Smooth muscle cell (in vitro differentiated cells): ENCODE measurements around the gene UMOD. TPM values are rescaled to one million over a fixed set of nuclear protein-coding genes. Genes with fewer than 3 reads are reported as not detected.

Experiments used
- DNase-seq: peaks from one replicate; lab custom pipeline; 2025; ENCODE audit not compliant: unreplicated experiment; lab: John Stamatoyannopoulos, UW
- H2AFZ ChIP-seq: fragments of 200-600 bp; sonication (generic); 2 replicates; pipeline ENCODE4 v1.6.0; 2016; ENCODE audit warnings: antibody characterized with exemption, low read depth, mild to moderate bottlenecking
- H3F3A ChIP-seq: fragments of 200-600 bp; sonication (generic); 2 replicates; pipeline ENCODE4 v1.6.0; 2017; ENCODE audit warnings: antibody characterized with exemption, low read depth
- H3K27ac ChIP-seq: fragments of 200-600 bp; sonication (generic); 2 replicates; pipeline ENCODE4 v1.5.1; 2016; ENCODE audit warnings: low read depth, mild to moderate bottlenecking
- H3K27me3 ChIP-seq: fragments of 200-600 bp; sonication (generic); 2 replicates; pipeline ENCODE4 v1.6.1; 2016; ENCODE audit warnings: low read depth, mild to moderate bottlenecking
- H3K36me3 ChIP-seq: fragments of 200-600 bp; sonication (generic); 2 replicates; pipeline ENCODE4 v1.5.1; 2016; ENCODE audit warnings: low read depth
- H3K4me1 ChIP-seq: fragments of 200-600 bp; sonication (generic); 2 replicates; pipeline ENCODE4 v1.5.1; 2016; ENCODE audit warnings: low read depth
- H3K4me2 ChIP-seq: fragments of 200-600 bp; sonication (generic); 2 replicates; pipeline ENCODE4 v1.6.0; 2016; ENCODE audit warnings: mild to moderate bottlenecking
- H3K4me3 ChIP-seq: fragments of 200-600 bp; sonication (generic); 2 replicates; pipeline ENCODE4 v1.5.1; 2016; ENCODE audit warnings: mild to moderate bottlenecking
- H3K79me2 ChIP-seq: fragments of 200-600 bp; sonication (generic); 2 replicates; pipeline ENCODE4 v1.6.0; 2016; ENCODE audit warnings: low read depth, mild to moderate bottlenecking
- H3K9ac ChIP-seq: fragments of 200-600 bp; sonication (generic); 2 replicates; pipeline ENCODE4 v1.6.0; 2016; ENCODE audit warnings: low read depth
- H3K9me3 ChIP-seq: fragments of 200-600 bp; sonication (generic); replicated peaks from 2 replicates; pipeline ENCODE4 v1.5.1; 2016; ENCODE audit warnings: low read depth
- H4K20me1 ChIP-seq: fragments of 200-600 bp; sonication (generic); 2 replicates; pipeline ENCODE4 v1.6.0; 2016; ENCODE audit warnings: low read depth
- WGBS: methylation state at CpG from one replicate; pipeline ENCODE4 v1.1.7; 2016; ENCODE audit warnings: low lambda C conversion rate; 5-methylcytosine and 5-hydroxymethylcytosine counted together
- polyA plus RNA-seq: library from polyadenylated mRNA; unstranded; fragments of >200 nt; fragmentation: Nextera tagmentation; extraction: Ambion mirVana; gene quantifications from 2 replicates; pipeline ENCODE4 v1.2.1, GENCODE V29; 2016
- total RNA-seq: library from RNA; depleted of rRNA; stranded (reverse); fragments of >200 nt; gene quantifications from 2 replicates; pipeline ENCODE4 v1.2.3, GENCODE V29; 2014
- TF ChIP-seq, protein P1 (sequence below): fragments of 200-600 bp; sonication (generic); IDR thresholded peaks from 2 replicates; pipeline ENCODE4 v1.5.1; 2017; ENCODE audit warnings: borderline replicate concordance, mild to moderate bottlenecking, antibody characterized with exemption; ENCODE audit not compliant: insufficient read depth, poor library complexity, severe bottlenecking

UMOD gene
- total and polyA plus RNA-seq, 2 experiments from 2014 or later: not detected

DNA sequence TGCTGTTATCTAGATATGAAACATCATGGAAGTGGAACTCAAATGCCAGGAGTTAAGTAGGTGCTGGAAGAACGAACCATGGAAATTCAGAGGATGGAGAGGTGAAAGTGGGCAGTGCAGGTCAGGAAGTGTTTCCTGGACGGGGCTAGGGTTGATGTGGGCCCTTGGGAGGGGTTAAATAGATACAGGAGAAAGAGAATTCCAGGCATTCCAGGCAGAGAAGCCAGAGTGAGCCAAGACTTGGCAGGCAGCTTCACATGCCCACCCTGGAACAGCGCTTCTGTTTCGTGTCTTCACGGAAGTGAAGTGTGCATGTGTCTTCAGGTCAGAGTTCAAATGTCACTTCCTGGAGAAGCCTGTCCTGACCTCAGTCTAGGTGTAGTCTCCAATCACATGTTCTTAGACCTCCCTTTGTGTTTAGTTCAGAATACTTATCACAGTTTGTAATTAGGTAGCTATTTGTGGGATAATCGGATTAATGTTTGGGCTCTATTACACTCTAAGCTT is 66.5 kb downstream of the UMOD start:
- TF ChIP-seq, protein P1, sequence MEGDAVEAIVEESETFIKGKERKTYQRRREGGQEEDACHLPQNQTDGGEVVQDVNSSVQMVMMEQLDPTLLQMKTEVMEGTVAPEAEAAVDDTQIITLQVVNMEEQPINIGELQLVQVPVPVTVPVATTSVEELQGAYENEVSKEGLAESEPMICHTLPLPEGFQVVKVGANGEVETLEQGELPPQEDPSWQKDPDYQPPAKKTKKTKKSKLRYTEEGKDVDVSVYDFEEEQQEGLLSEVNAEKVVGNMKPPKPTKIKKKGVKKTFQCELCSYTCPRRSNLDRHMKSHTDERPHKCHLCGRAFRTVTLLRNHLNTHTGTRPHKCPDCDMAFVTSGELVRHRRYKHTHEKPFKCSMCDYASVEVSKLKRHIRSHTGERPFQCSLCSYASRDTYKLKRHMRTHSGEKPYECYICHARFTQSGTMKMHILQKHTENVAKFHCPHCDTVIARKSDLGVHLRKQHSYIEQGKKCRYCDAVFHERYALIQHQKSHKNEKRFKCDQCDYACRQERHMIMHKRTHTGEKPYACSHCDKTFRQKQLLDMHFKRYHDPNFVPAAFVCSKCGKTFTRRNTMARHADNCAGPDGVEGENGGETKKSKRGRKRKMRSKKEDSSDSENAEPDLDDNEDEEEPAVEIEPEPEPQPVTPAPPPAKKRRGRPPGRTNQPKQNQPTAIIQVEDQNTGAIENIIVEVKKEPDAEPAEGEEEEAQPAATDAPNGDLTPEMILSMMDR: no peak
- no peaks in the 10 kb centered on the region for H3K27me3 ChIP-seq
- no peak overlapping the region for H3K27ac ChIP-seq
- no peaks in the 10 kb centered on the region for H4K20me1 ChIP-seq
- WGBS: 74% methylated on average over 6 of the region's 6 CpGs
- no peaks in the 10 kb centered on the region for H3K9me3 ChIP-seq
- DNase-seq: no peak
- no peak overlapping the region for H3K4me2 ChIP-seq
- H3K4me1 ChIP-seq: no peaks in the 10 kb centered on the region
- no peak overlapping the region for H2AFZ ChIP-seq
- H3K4me3 ChIP-seq: no peak overlapping the region
- no peak overlapping the region for H3K9ac ChIP-seq
- no peaks in the 10 kb centered on the region for H3F3A ChIP-seq
- no peaks in the 10 kb centered on the region for H3K79me2 ChIP-seq
- no peaks in the 10 kb centered on the region for H3K36me3 ChIP-seq

Other genes with a start within 250 kb of the UMOD start
- not detected in 2 replicates for gene GP2, start 25.2 kb downstream of the UMOD start, total RNA-seq
- gene GP2, start 25.2 kb downstream of the UMOD start, polyA plus RNA-seq: not detected in 2 replicates
- gene PDILT, start 52.0 kb upstream of the UMOD start, total RNA-seq: not detected in 2 replicates
- not detected in 2 replicates for gene PDILT, start 52.0 kb upstream of the UMOD start, polyA plus RNA-seq
- gene ACSM5, start 56.8 kb upstream of the UMOD start, total RNA-seq: not detected in 2 replicates
- not detected in 2 replicates for gene ACSM5, start 56.8 kb upstream of the UMOD start, polyA plus RNA-seq
- not detected in 2 replicates for gene ACSM2A, start 98.8 kb upstream of the UMOD start, total RNA-seq
- gene ACSM2A, start 98.8 kb upstream of the UMOD start, polyA plus RNA-seq: not detected in 2 replicates
- gene ACSM2B, start 223.7 kb upstream of the UMOD start, total RNA-seq: not detected in 2 replicates
- not detected in 2 replicates for gene ACSM2B, start 223.7 kb upstream of the UMOD start, polyA plus RNA-seq